Vagina (tissue), 2 donors: ENCODE results near the gene ADAMTSL1.

ENCODE experiments used
- CTCF ChIP-seq, 3 experiments: fragments of 450-650 bp in 2 of 3; fragments of 200-600 bp in 1 of 3; sonication (generic) in 1 of 3; IDR thresholded peaks; one replicate each; pipeline ENCODE4 v1.5.1; 2017 to 2019; ENCODE audit warnings: antibody characterized with exemption in 3 of 3, mild to moderate bottlenecking in 2 of 3, moderate library complexity in 2 of 3
- POLR2A ChIP-seq, 2 donors: fragments of 450-650 bp; IDR thresholded peaks; one replicate each; pipeline ENCODE4 v1.6.1; 2017; ENCODE audit warnings: antibody characterized with exemption in 2 of 2, mild to moderate bottlenecking in 2 of 2, moderate library complexity in 2 of 2
- POLR2AphosphoS5 ChIP-seq, 2 donors: sonication (generic); formaldehyde crosslinking; IDR thresholded peaks; one replicate each; pipeline ENCODE4 v1.9.0; 2017; ENCODE audit warnings: antibody characterized with exemption in 2 of 2, mild to moderate bottlenecking in 2 of 2, low read depth in 1 of 2; ENCODE audit not compliant: insufficient read depth in 1 of 2

- no peak for TF ChIP-seq CTCF (IDR thresholded peaks at IDR 0.05)
- no peak for TF ChIP-seq POLR2A (IDR thresholded peaks at IDR 0.05)
- TF ChIP-seq POLR2AphosphoS5 (IDR thresholded peaks at IDR 0.05; ENCODE audit: insufficient read depth in 1 of 2, low read depth in 1 of 2): no peak
Observed at GRCh38 chr9:18501949-18502348, 28.0 kb downstream of the ADAMTSL1 start.
